GM12865 (cell line): ENCODE results near the gene NEFH.

Experiments used
- DNase-seq: peaks from one replicate; pipeline ENCODE4 v3.0.0; 2010; ENCODE audit warnings: low read depth
- H3K4me3 ChIP-seq: 2 replicates; pipeline ENCODE4 v1.5.1; 2011; ENCODE audit warnings: mild to moderate bottlenecking, low read depth, low read length, control low read depth
- CTCF ChIP-seq: IDR thresholded peaks from 2 replicates; pipeline ENCODE4 v1.5.1; 2011; ENCODE audit warnings: low read length, control low read depth, low read depth, inconsistent platforms; ENCODE audit not compliant: insufficient read depth; ENCODE audit errors: missing control alignments

NEFH gene

DNA sequence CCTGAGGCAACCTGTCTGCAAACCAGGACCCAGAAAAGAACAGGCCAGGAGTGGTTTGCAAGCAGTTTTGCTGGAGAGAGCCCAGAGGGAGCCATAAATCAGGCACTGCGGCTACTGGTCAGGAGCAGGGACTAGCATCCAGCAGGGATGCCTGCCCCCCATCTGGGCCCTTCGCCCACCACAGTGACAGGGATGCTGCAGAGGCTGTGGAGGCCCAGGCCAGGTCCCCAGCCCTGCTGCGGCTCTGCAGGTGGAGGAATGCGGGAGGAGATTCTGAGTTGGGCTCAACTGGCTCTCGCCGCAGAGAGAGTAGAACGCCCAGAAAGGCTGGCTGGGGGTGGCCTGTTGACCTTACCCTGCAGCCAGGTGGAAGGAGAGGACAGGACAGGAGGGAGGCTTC lies 16.4 kb upstream of the NEFH start:
- TF ChIP-seq CTCF: no peak
- no peak overlapping the region for H3K4me3 ChIP-seq
- no peak for DNase-seq

DNA sequence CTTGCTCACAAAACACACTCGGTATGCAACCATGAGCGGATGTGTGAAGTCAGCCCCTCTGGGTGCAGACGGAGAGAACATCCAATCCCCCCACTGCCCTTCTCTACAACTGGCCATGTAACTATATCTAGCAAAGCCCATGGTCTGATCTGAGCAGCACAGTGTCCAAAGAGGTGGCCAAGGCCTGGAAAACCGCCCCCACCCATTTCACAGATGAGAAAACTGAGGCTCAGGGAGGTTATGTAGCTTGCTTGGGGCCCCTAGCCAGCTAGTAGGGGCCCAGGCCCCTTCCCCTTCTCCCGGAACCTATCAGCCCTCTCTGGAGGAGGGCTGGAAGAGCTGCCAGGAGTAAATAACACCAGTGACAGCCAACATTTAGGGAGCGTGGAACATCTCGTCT lies 15.4 kb upstream of the NEFH start:
- no peak overlapping the region for H3K4me3 ChIP-seq
- DNase-seq: no peak
- TF ChIP-seq CTCF: no peak

- H3K4me3 ChIP-seq: no peak overlapping the region; the same call in 1 of the 2 replicates
- no peak for TF ChIP-seq CTCF
- DNase-seq: no peak
Observed at GRCh38 chr22:29469755-29470154, 10.3 kb upstream of the NEFH start.

- peak; percentile 71 for DNase-seq
- H3K4me3 ChIP-seq: peak overlapping the region; percentile 32
Observed at GRCh38 chr22:29470159-29470855, 9.7 kb upstream of the NEFH start.

DNA sequence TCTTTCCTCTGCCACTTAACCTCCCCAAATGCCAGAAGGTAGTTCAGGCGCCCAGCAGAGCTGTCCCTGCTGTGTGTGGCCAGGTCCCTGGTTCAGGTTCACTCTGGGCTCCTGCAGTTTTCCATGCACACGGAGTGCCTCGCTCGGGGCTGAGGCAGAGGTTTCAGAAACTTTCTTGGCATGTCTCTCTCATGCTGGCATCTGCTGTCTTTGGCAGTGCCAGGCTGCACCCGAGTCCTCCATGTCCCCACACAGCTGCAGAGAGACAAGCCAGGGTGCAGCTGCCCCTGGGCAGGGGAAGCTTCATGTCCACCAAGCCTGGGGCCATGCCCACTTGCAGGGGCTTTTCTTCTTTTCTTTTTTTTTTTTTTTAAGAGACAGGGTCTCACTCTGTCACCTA lies 7.0 kb upstream of the NEFH start:
- H3K4me3 ChIP-seq: no peak overlapping the region
- no peak for DNase-seq
- no peak for TF ChIP-seq CTCF

More at GRCh38 chr22:29470159-29470855, 9.7 kb upstream of the NEFH start:
- TF ChIP-seq CTCF: peak; percentile 88

DNA sequence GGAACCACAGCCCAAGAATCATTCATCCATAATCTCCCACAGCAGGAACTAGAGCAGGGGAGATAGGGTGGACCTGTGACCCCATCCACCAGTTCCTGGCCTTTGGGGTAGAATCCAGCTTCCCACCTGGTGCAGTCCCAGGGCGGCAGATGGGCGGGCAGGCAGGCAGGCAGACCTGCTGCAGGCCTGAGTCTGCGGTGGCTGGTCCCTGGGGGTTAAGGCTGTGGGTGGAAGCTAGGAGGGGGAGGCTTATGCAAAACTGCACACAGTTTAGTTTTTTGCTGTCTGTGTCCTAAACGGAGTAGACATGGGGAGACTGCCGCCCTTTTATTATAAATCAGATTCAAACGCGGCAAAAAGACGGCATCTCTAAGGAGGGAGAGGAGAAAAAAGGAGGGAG lies 4.5 kb upstream of the NEFH start:
- no peak overlapping the region for H3K4me3 ChIP-seq
- TF ChIP-seq CTCF: no peak
- DNase-seq: peak; percentile 62

DNA sequence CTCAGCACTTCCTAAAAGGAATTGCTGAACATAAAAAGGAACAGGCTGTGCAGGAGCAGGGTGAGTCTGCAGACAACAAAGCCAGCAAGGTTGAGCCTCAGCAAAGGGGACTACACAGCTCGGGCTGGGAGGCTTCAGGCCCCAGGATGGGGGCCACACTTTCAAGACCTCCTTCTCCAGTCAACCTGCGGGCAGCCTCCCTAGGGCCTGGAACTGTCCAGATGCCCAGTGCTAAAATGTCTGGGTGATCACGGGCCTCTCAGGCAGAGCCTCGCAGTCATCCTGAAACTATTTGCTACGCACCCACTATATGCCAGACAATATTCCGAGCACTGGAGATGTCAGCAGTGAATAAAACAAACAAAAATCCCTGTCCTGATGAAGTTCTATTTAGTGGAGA lies 3.9 kb upstream of the NEFH start:
- TF ChIP-seq CTCF: no peak
- peak; percentile 10 for DNase-seq
- H3K4me3 ChIP-seq: no peak overlapping the region
